Endothelial cell of umbilical vein (primary cell): ENCODE results near the gene ASTN1. TPM values are rescaled to one million over a fixed set of nuclear protein-coding genes. Genes with fewer than 3 reads are reported as not detected.

Experiments used
- BruUV-seq: library from RNA; stranded (reverse); fragments of 400-500 nt; replicated peaks from 2 replicates; lab custom pipeline; 2021; lab: Mats Ljungman, UMichigan
- CTCF ChIA-PET: fragments of 300-600, 350-600 bp; sonication (Branson Sonifier 250); formaldehyde crosslinking; loops from one replicate; lab custom pipeline; 2021; ENCODE audit warnings: antibody characterized with exemption, inconsistent platforms; lab: Charles Lee
- POLR2A ChIA-PET: fragments of 300-600, 350-600 bp; sonication (Branson Sonifier 250); formaldehyde crosslinking; loops from one replicate; lab custom pipeline; 2021; ENCODE audit warnings: antibody characterized with exemption, inconsistent platforms; lab: Charles Lee
- DNase-seq: peaks from one replicate; pipeline ENCODE4 v3.0.0-alpha.2; 2011; ENCODE audit warnings: low read depth, low spot score
- FAIRE-seq: peaks from 2 replicates; lab custom pipeline; 2011; peaks lifted over from hg19 to GRCh38; lab: Jason Lieb, UNC
- H2AFZ ChIP-seq: 2 replicates; pipeline ENCODE4 v1.6.0; 2012; ENCODE audit warnings: low read depth, low read length, control low read depth, inconsistent platforms
- H3K27ac ChIP-seq: 2 replicates; pipeline ENCODE4 v1.5.1; 2011; ENCODE audit warnings: low read depth, mild to moderate bottlenecking, control low read depth, low read length, moderate library complexity; ENCODE audit not compliant: insufficient read depth
- H3K27me3 ChIP-seq, 2 experiments: 2 replicates each; pipeline versions ENCODE4 v1.6.0 to v1.6.1; 2011; ENCODE audit warnings: low read length in 2 of 2, mixed read lengths in 1 of 2; ENCODE audit not compliant: control insufficient read depth in 2 of 2, insufficient read depth in 2 of 2
- H3K36me3 ChIP-seq, 2 experiments: 2 replicates in 1 of 2; 3 replicates in 1 of 2; pipeline ENCODE4 v1.5.1; 2011; ENCODE audit warnings: low read length in 2 of 2, mild to moderate bottlenecking in 1 of 2, moderate library complexity in 1 of 2; ENCODE audit not compliant: control insufficient read depth in 2 of 2, insufficient read depth in 2 of 2; ENCODE audit errors: extremely low read depth in 1 of 2
- H3K4me1 ChIP-seq: 3 replicates; pipeline ENCODE4 v1.5.1; 2011; ENCODE audit warnings: mild to moderate bottlenecking, low read length; ENCODE audit not compliant: control insufficient read depth, insufficient read depth; ENCODE audit errors: extremely low read depth
- H3K4me2 ChIP-seq: 2 replicates; pipeline ENCODE4 v1.6.1; 2011; ENCODE audit warnings: low read length, control low read depth, mixed read lengths; ENCODE audit not compliant: insufficient read depth
- H3K4me3 ChIP-seq, 3 experiments: fragments of 200-600 bp in 1 of 3; sonication (generic), shearing (Covaris generic) in 1 of 3; replicated peaks in 1 of 3; 2 replicates each; pipeline ENCODE4 v1.5.1; 2011 to 2016; ENCODE audit warnings: control low read depth in 3 of 3, low read length in 3 of 3, mild to moderate bottlenecking in 2 of 3, inconsistent platforms in 1 of 3, low read depth in 1 of 3, moderate library complexity in 1 of 3; ENCODE audit not compliant: insufficient read depth in 1 of 3
- H3K79me2 ChIP-seq: 2 replicates; pipeline ENCODE4 v1.6.0; 2012; ENCODE audit warnings: low read length, inconsistent platforms; ENCODE audit not compliant: control insufficient read depth, insufficient read depth
- H3K9ac ChIP-seq: replicated peaks from 2 replicates; pipeline ENCODE3; 2011; ENCODE audit warnings: low read length, control low read depth; ENCODE audit not compliant: insufficient read depth; ENCODE audit errors: extremely low read depth
- H3K9me1 ChIP-seq: replicated peaks from 3 replicates; pipeline ENCODE4 v1.6.0; 2011; ENCODE audit warnings: mild to moderate bottlenecking, low read length; ENCODE audit not compliant: control insufficient read depth, insufficient read depth; ENCODE audit errors: extremely low read depth
- H3K9me3 ChIP-seq: replicated peaks from 2 replicates; pipeline ENCODE4 v1.5.1; 2012; ENCODE audit warnings: low read length, inconsistent platforms; ENCODE audit not compliant: control insufficient read depth, insufficient read depth
- H4K20me1 ChIP-seq: replicated peaks from 2 replicates; pipeline ENCODE3; 2011; ENCODE audit warnings: mild to moderate bottlenecking, low read length; ENCODE audit not compliant: control insufficient read depth, insufficient read depth; ENCODE audit errors: extremely low read depth
- EZH2 ChIP-seq: IDR thresholded peaks from 2 replicates; pipeline ENCODE4 v1.6.1; 2012; ENCODE audit warnings: borderline replicate concordance, low read depth, mild to moderate bottlenecking, moderate library complexity, low read length, inconsistent platforms; ENCODE audit not compliant: severe bottlenecking
- FOS ChIP-seq: IDR thresholded peaks from 2 replicates; pipeline ENCODE4 v1.6.1; 2011; ENCODE audit warnings: mild to moderate bottlenecking, low read length, moderate library complexity, borderline replicate concordance; ENCODE audit not compliant: insufficient read depth
- GATA2 ChIP-seq: IDR thresholded peaks from 2 replicates; pipeline ENCODE4 v1.7.0; 2011; ENCODE audit warnings: low read depth, mild to moderate bottlenecking, moderate library complexity, mixed read lengths, low read length; ENCODE audit not compliant: insufficient read length, insufficient read depth
- JUN ChIP-seq: IDR thresholded peaks from 2 replicates; pipeline ENCODE4 v1.6.1; 2011; ENCODE audit warnings: borderline replicate concordance, low read depth; ENCODE audit not compliant: insufficient read length, insufficient read depth
- MYC ChIP-seq: IDR thresholded peaks from one replicate; pipeline ENCODE4 v1.6.1; 2011; ENCODE audit warnings: mild to moderate bottlenecking, low read depth, low read length
- POLR2A ChIP-seq: IDR thresholded peaks from 2 replicates; pipeline ENCODE4 v1.6.1; 2012; ENCODE audit warnings: low read depth, mild to moderate bottlenecking, control low read depth, low read length
- POLR2AphosphoS5 ChIP-seq: IDR thresholded peaks from 2 replicates; pipeline ENCODE4 v1.6.1; 2012; ENCODE audit warnings: low read depth, mild to moderate bottlenecking, control low read depth, low read length, moderate library complexity; ENCODE audit not compliant: insufficient read depth
- dilution Hi-C: fragments of 300-500 bp; cut with MboI; formaldehyde crosslinking; loops from one replicate; pipeline ENCODE4 v1.15.0; 2019; ENCODE audit warnings: low sequenced_read_pairs; ENCODE audit not compliant: extremely low pct_ligation_motif_present
- intact Hi-C: fragments of 100-400 bp; cut with micrococcal nuclease; formaldehyde crosslinking; loops from one replicate; pipeline ENCODE4 v1.10.0; 2022
- polyA plus RNA-seq, 4 experiments: library from polyadenylated mRNA; depleted of rRNA in 3 of 4; stranded (reverse) in 3 of 4; unstranded in 1 of 4; fragments of >200 nt; gene quantifications; 2 replicates each; pipeline versions ENCODE4 v1.2.1 to v1.2.3, GENCODE V29; 2011 to 2012; ENCODE audit warnings: missing spikeins in 1 of 4
- total RNA-seq: library from RNA; stranded (reverse); gene quantifications from 2 replicates; pipeline ENCODE4 v1.2.3, GENCODE V29; 2021
- TF ChIP-seq, protein P1 (sequence below): IDR thresholded peaks from 2 replicates; pipeline ENCODE4 v1.6.1; 2011; ENCODE audit not compliant: insufficient read depth, insufficient read length
- TF ChIP-seq, protein P2 (sequence below), 2 donors: IDR thresholded peaks; 1 replicate in 1 of 2; 2 replicates in 1 of 2; pipeline ENCODE4 v1.5.1; 2011; ENCODE audit warnings: low read length in 2 of 2, mild to moderate bottlenecking in 2 of 2, moderate library complexity in 2 of 2, control low read depth in 1 of 2, inconsistent platforms in 1 of 2, low read depth in 1 of 2; ENCODE audit not compliant: insufficient read depth in 1 of 2; ENCODE audit errors: extremely low read depth in 1 of 2

Gene ASTN1
- total and polyA plus RNA-seq, 2 donors (not counting 3 experiments of a cell fraction or from before 2014, with no cell fraction given), result 0.04 TPM; not detected in 1

DNA sequence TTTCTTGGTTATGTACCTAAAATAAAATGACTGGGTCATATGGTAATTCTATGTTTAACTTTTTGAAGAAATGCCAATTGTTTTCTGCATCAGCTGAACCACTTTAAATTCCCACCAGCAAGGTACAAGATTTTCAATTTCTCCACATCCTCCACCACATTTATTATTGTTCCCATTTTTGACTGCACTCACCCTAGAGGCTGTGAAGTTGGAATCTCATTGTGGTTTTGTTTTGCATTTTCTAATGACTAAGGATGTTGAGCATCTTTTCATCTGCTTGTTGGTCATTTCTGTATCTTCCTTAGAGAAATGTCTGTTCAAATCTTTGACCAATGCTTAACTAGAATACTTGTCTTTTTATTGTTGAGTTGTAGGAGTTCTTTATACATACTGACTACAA is 72.5 kb downstream of the ASTN1 start:
- POLR2A ChIA-PET, result no interaction called here
- Histone ChIP-seq H3K4me1 (no peaks in the 10 kb centered on the region), H4K20me1 (no peaks in the 10 kb centered on the region), H3K9me1 (no peaks in the 10 kb centered on the region), H2AFZ (no peak overlapping the region), H3K27ac (no peak overlapping the region), H3K4me2 (no peak overlapping the region), H3K4me3 (no peak overlapping the region), H3K36me3 (no peaks in the 10 kb centered on the region), H3K9ac (no peak overlapping the region), H3K9me3 (no peaks in the 10 kb centered on the region), H3K27me3 (no peaks in the 10 kb centered on the region), H3K79me2 (no peaks in the 10 kb centered on the region)
- CTCF ChIA-PET, result no interaction called here
- TF ChIP-seq, protein P1, sequence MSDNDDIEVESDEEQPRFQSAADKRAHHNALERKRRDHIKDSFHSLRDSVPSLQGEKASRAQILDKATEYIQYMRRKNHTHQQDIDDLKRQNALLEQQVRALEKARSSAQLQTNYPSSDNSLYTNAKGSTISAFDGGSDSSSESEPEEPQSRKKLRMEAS, result no peak
- no peak for TF ChIP-seq MYC
- no peak for TF ChIP-seq JUN
- TF ChIP-seq EZH2, result no peak
- TF ChIP-seq POLR2A, result no peak
- TF ChIP-seq, protein P2, sequence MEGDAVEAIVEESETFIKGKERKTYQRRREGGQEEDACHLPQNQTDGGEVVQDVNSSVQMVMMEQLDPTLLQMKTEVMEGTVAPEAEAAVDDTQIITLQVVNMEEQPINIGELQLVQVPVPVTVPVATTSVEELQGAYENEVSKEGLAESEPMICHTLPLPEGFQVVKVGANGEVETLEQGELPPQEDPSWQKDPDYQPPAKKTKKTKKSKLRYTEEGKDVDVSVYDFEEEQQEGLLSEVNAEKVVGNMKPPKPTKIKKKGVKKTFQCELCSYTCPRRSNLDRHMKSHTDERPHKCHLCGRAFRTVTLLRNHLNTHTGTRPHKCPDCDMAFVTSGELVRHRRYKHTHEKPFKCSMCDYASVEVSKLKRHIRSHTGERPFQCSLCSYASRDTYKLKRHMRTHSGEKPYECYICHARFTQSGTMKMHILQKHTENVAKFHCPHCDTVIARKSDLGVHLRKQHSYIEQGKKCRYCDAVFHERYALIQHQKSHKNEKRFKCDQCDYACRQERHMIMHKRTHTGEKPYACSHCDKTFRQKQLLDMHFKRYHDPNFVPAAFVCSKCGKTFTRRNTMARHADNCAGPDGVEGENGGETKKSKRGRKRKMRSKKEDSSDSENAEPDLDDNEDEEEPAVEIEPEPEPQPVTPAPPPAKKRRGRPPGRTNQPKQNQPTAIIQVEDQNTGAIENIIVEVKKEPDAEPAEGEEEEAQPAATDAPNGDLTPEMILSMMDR (IDR thresholded peaks at IDR 0.05; ENCODE audit: extremely low read depth in 1 of 2, insufficient read depth in 1 of 2, low read depth in 1 of 2, low read length in 2 of 2), result no peak
- no peak for TF ChIP-seq FOS
- no peak for TF ChIP-seq POLR2AphosphoS5
- TF ChIP-seq GATA2, result no peak
- DNase-seq (no peak), FAIRE-seq (no peak)
- intact Hi-C loops, result no loop called here
- dilution Hi-C loops, result no loop called here
- BruUV-seq, result no TSS peak
